Peyer's patch (tissue), 4 donors: ENCODE results near the gene NEURL1B. TPM values are rescaled to one million over a fixed set of nuclear protein-coding genes. Genes with fewer than 3 reads are reported as not detected.
A peak's percentile ranks its signal among the peaks of the same experiment; 100 is the strongest.

ENCODE experiments used
- DNase-seq, 3 donors: peaks; one replicate each; pipeline ENCODE4 v3.0.0-alpha.2; 2017 to 2019
- H3K27ac ChIP-seq, 4 donors: fragments of 200-600 bp; sonication (generic); one replicate each; pipeline ENCODE4 v1.5.1; 2016 to 2019
- H3K27me3 ChIP-seq, 2 donors: fragments of 200-600 bp; sonication (generic); one replicate each; pipeline ENCODE4 v1.5.1; 2019
- H3K36me3 ChIP-seq, 3 donors: fragments of 200-600 bp; sonication (generic); one replicate each; pipeline ENCODE4 v1.5.1; 2016 to 2019
- H3K4me1 ChIP-seq, 4 donors: fragments of 200-600 bp; sonication (generic); one replicate each; pipeline ENCODE4 v1.5.1; 2016 to 2019
- H3K4me3 ChIP-seq, 4 donors: fragments of 200-600 bp; sonication (generic); 1 replicate in 3 of 4; 2 replicates in 1 of 4; pipeline ENCODE4 v1.5.1; 2016 to 2019; ENCODE audit warnings: mild to moderate bottlenecking in 1 of 4
- H3K9me3 ChIP-seq, 4 donors: fragments of 200-600 bp; sonication (generic); one replicate each; pipeline ENCODE4 v1.5.1; 2016 to 2019; ENCODE audit warnings: mild to moderate bottlenecking in 1 of 4
- POLR2A ChIP-seq, 2 donors: fragments of 450-650 bp; IDR thresholded peaks; one replicate each; pipeline ENCODE4 v1.5.1; 2017; ENCODE audit warnings: antibody characterized with exemption in 2 of 2, mild to moderate bottlenecking in 2 of 2, moderate library complexity in 2 of 2
- small RNA-seq, 2 donors: library from RNA; depleted of rRNA; stranded (forward); fragments of <200 nt; gene quantifications; one replicate each; pipeline ENCODE3, GENCODE V24; 2016
- total RNA-seq, 4 donors: library from RNA; depleted of rRNA; stranded (reverse); fragments of >200 nt; gene quantifications; one replicate each; pipeline ENCODE4 v1.1.0, GENCODE V29; 2016
- TF ChIP-seq, protein P1 (sequence below), 6 experiments: fragments of 450-650 bp in 4 of 6; fragments of 200-600 bp in 2 of 6; sonication (generic) in 1 of 6; IDR thresholded peaks; one replicate each; pipeline ENCODE4 v1.5.1; 2017 to 2019; ENCODE audit warnings: antibody characterized with exemption in 6 of 6, mild to moderate bottlenecking in 3 of 6, moderate library complexity in 1 of 6

Gene NEURL1B
- total RNA-seq, 4 donors from 2014 or later, result 38.8 to 97.2 (median 81.0) TPM

GRCh38 chr5:172735141-172735831 is 94.2 kb downstream of the NEURL1B start:
- Histone ChIP-seq H3K36me3 (no peaks in the 10 kb centered on the region), H3K4me3 (no peak overlapping the region), H3K9me3 (no peaks in the 10 kb centered on the region), H3K4me1 (peaks cover 0 to 16% (median 0%) of the 10 kb centered on the region in 4 donors), H3K27me3 (no peaks in the 10 kb centered on the region), H3K27ac (peak overlapping the region in 3 of 4 donors; percentile 17 to 93 (median 17))
- TF ChIP-seq, protein P1, sequence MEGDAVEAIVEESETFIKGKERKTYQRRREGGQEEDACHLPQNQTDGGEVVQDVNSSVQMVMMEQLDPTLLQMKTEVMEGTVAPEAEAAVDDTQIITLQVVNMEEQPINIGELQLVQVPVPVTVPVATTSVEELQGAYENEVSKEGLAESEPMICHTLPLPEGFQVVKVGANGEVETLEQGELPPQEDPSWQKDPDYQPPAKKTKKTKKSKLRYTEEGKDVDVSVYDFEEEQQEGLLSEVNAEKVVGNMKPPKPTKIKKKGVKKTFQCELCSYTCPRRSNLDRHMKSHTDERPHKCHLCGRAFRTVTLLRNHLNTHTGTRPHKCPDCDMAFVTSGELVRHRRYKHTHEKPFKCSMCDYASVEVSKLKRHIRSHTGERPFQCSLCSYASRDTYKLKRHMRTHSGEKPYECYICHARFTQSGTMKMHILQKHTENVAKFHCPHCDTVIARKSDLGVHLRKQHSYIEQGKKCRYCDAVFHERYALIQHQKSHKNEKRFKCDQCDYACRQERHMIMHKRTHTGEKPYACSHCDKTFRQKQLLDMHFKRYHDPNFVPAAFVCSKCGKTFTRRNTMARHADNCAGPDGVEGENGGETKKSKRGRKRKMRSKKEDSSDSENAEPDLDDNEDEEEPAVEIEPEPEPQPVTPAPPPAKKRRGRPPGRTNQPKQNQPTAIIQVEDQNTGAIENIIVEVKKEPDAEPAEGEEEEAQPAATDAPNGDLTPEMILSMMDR (IDR thresholded peaks at IDR 0.05), result no peak
- TF ChIP-seq POLR2A (IDR thresholded peaks at IDR 0.05), result no peak
- DNase-seq, result no peak

DNA sequence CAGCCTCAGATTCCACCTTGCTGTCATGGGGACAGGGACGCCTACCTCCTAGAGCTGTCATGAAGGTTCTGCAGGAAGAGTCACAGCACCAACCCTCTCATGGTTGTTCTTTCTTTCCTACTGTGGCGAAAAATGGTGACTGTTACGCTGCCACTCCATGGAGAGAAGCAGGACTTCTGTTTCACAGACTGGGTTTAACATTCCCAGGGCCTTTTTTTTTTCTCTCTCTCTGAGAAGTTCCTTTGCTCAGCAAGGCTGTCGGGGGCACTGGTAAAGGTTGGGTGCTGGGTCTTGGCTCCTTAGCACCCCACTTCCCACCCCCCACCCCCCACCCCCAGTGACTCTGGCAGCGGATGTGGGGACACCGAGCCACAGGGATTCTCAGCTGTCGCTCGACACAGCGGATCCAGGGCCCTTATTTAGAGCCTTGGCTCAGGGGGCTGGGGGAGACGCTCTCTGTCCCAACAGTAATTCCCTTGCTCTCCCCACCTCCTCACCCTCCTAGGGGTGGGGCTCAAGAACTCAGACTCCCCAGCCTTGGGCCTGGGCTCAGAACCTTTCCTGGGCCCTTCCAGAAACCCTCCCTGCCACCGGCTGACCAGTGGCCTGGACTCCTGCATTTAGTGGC is 95.6 kb downstream of the NEURL1B start:
- H3K4me3 ChIP-seq, result no peak overlapping the region
- peak overlapping the region in 2 of 4 donors; percentile 39 to 93 for H3K27ac ChIP-seq
- H3K36me3 ChIP-seq, result no peaks in the 10 kb centered on the region
- no peaks in the 10 kb centered on the region for H3K27me3 ChIP-seq
- TF ChIP-seq POLR2A (IDR thresholded peaks at IDR 0.05), result no peak
- TF ChIP-seq, protein P1 (IDR thresholded peaks at IDR 0.05), result no peak
- peaks cover 0 to 16% (median 0%) of the 10 kb centered on the region in 4 donors for H3K4me1 ChIP-seq
- no peak for DNase-seq
- H3K9me3 ChIP-seq, result no peaks in the 10 kb centered on the region

- H3K9me3 ChIP-seq, result no peaks in the 10 kb centered on the region
- H3K27ac ChIP-seq, result no peak overlapping the region
- H3K4me3 ChIP-seq, result no peak overlapping the region
- no peak for TF ChIP-seq POLR2A (IDR thresholded peaks at IDR 0.05)
- TF ChIP-seq, protein P1 (IDR thresholded peaks at IDR 0.05), result no peak
- H3K36me3 ChIP-seq, result no peaks in the 10 kb centered on the region
- DNase-seq, result no peak
- no peaks in the 10 kb centered on the region for H3K27me3 ChIP-seq
- H3K4me1 ChIP-seq, result no peaks in the 10 kb centered on the region
These were observed 98.3 kb downstream of the NEURL1B start for GRCh38 chr5:172739375-172739774.

- peak overlapping the region; percentile 40 to 76 (median 57) for H3K27ac ChIP-seq
- no peak for DNase-seq
- TF ChIP-seq, protein P1 (IDR thresholded peaks at IDR 0.05), result no peak
- no peak for TF ChIP-seq POLR2A (IDR thresholded peaks at IDR 0.05)
- H3K36me3 ChIP-seq, result no peaks in the 10 kb centered on the region
- H3K9me3 ChIP-seq, result no peaks in the 10 kb centered on the region
- H3K4me3 ChIP-seq, result no peak overlapping the region
- H3K4me1 ChIP-seq, result no peaks in the 10 kb centered on the region
- H3K27me3 ChIP-seq, result no peaks in the 10 kb centered on the region
These were observed 99.6 kb downstream of the NEURL1B start for GRCh38 chr5:172740428-172741205.

Small RNA genes within 50 kb of the gene (small RNA-seq; reads per million reads assigned to genes)
- gene AC027309.2 (0 reads per million in 2 donors), gene MIR5003 (0 reads per million in 2 donors)

Other genes starting within 250 kb of the NEURL1B start
- 10 to 100 TPM in 3 of 4 donors, 1 to 10 TPM in 1; 5.8 to 26.4 (median 11.7) TPM for gene SH3PXD2B, start 186.7 kb upstream of the NEURL1B start, total RNA-seq
- 100 to 1,000 TPM; 155 to 427 (median 285) TPM for gene DUSP1, start 129.9 kb downstream of the NEURL1B start, total RNA-seq
- gene ERGIC1, start 193.0 kb downstream of the NEURL1B start, total RNA-seq, result 100 to 1,000 TPM; 113 to 180 (median 143) TPM